Skeletal muscle tissue (tissue), 4 donors: Measurements from ENCODE around the gene KIF26B. TPM values are rescaled to one million over a fixed set of nuclear protein-coding genes. Genes with fewer than 3 reads are reported as not detected.
A peak's percentile ranks its signal among the peaks of the same experiment; 100 is the strongest.

Source experiments
- H3K27ac ChIP-seq: one replicate; pipeline ENCODE4 v1.7.0; 2013; ENCODE audit warnings: mild to moderate bottlenecking, low read depth, low read length, inconsistent platforms
- H3K27me3 ChIP-seq, 3 donors: one replicate each; pipeline ENCODE4 v1.7.0; 2013; ENCODE audit warnings: low read length in 3 of 3; ENCODE audit not compliant: control insufficient read depth in 3 of 3, insufficient read depth in 3 of 3
- H3K36me3 ChIP-seq, 3 donors: one replicate each; pipeline ENCODE4 v1.7.0; 2013; ENCODE audit warnings: low read length in 3 of 3; ENCODE audit not compliant: control insufficient read depth in 3 of 3, insufficient read depth in 3 of 3
- H3K4me1 ChIP-seq, 3 donors: one replicate each; pipeline ENCODE4 v1.7.0; 2013; ENCODE audit warnings: low read length in 3 of 3, mild to moderate bottlenecking in 3 of 3; ENCODE audit not compliant: control insufficient read depth in 3 of 3, insufficient read depth in 3 of 3
- H3K4me3 ChIP-seq, 3 donors: one replicate each; pipeline ENCODE4 v1.7.0; 2013; ENCODE audit warnings: low read length in 3 of 3
- H3K9ac ChIP-seq, 3 donors: one replicate each; pipeline ENCODE4 v1.7.0; 2013; ENCODE audit warnings: low read length in 3 of 3, mild to moderate bottlenecking in 3 of 3, moderate library complexity in 2 of 3, low read depth in 1 of 3
- H3K9me3 ChIP-seq, 3 donors: one replicate each; pipeline ENCODE4 v1.7.0; 2013; ENCODE audit warnings: low read length in 3 of 3; ENCODE audit not compliant: control insufficient read depth in 3 of 3
- total RNA-seq: library from RNA; depleted of rRNA; stranded (reverse); fragments of >200 nt; gene quantifications from one replicate; pipeline ENCODE4 v1.2.3, GENCODE V29; 2014
- donor health status: Osteomylitis.

Gene KIF26B
- total RNA-seq, 1 donor from 2014 or later: 0.52 TPM

- Histone ChIP-seq H3K27me3 (peaks cover 0 to 7% (median under 1%) of the 10 kb centered on the region in 3 donors), H3K9ac (no peak overlapping the region), H3K27ac (no peak overlapping the region), H3K9me3 (no peaks in the 10 kb centered on the region), H3K36me3 (no peaks in the 10 kb centered on the region), H3K4me3 (no peak overlapping the region), H3K4me1 (peaks cover 0 to 3% (median 3%) of the 10 kb centered on the region in 3 donors)
Measured at GRCh38 chr1:245245021-245245667, 90.4 kb downstream of the KIF26B start.

GRCh38 chr1:245246433-245246832 is 91.6 kb downstream of the KIF26B start:
- H3K27me3 ChIP-seq: peaks cover 0 to 5% (median 0%) of the 10 kb centered on the region in 3 donors
- H3K4me3 ChIP-seq: no peak overlapping the region
- H3K27ac ChIP-seq: no peak overlapping the region
- H3K9me3 ChIP-seq: peaks cover 0 to 3% (median 0%) of the 10 kb centered on the region in 3 donors
- no peaks in the 10 kb centered on the region for H3K36me3 ChIP-seq
- no peak overlapping the region for H3K9ac ChIP-seq
- peaks cover 0 to 3% (median 3%) of the 10 kb centered on the region in 3 donors for H3K4me1 ChIP-seq

- Histone ChIP-seq H3K27me3 (peaks cover 0 to 3% (median 0%) of the 10 kb centered on the region in 3 donors), H3K4me1 (peaks cover 0 to 3% (median 3%) of the 10 kb centered on the region in 3 donors), H3K9me3 (peaks cover 0 to 3% (median 0%) of the 10 kb centered on the region in 3 donors), H3K9ac (no peak overlapping the region), H3K4me3 (no peak overlapping the region), H3K36me3 (no peaks in the 10 kb centered on the region), H3K27ac (no peak overlapping the region)
Measured at GRCh38 chr1:245247356-245247755, 92.6 kb downstream of the KIF26B start.

- H3K9ac ChIP-seq: no peak overlapping the region
- H3K27me3 ChIP-seq: peaks cover 0 to 3% (median 0%) of the 10 kb centered on the region in 3 donors
- H3K27ac ChIP-seq: no peak overlapping the region
- H3K36me3 ChIP-seq: no peaks in the 10 kb centered on the region
- peaks cover 0 to 3% (median 3%) of the 10 kb centered on the region in 3 donors for H3K4me1 ChIP-seq
- H3K9me3 ChIP-seq: peaks cover 0 to 3% (median 0%) of the 10 kb centered on the region in 3 donors
- no peak overlapping the region for H3K4me3 ChIP-seq
Measured at GRCh38 chr1:245247801-245248200, 93.0 kb downstream of the KIF26B start.

- Histone ChIP-seq H3K9ac (no peak overlapping the region), H3K27me3 (peaks cover 0 to 3% (median 0%) of the 10 kb centered on the region in 3 donors), H3K27ac (no peak overlapping the region), H3K9me3 (peaks cover 0 to 3% (median 0%) of the 10 kb centered on the region in 3 donors), H3K36me3 (no peaks in the 10 kb centered on the region), H3K4me3 (peak overlapping the region in 1 of 3 donors; percentile 22), H3K4me1 (peaks cover 0 to 3% (median 3%) of the 10 kb centered on the region in 3 donors)
Measured at GRCh38 chr1:245248231-245248731, 93.5 kb downstream of the KIF26B start.

- no peaks in the 10 kb centered on the region for H3K36me3 ChIP-seq
- H3K4me1 ChIP-seq: no peaks in the 10 kb centered on the region
- H3K27me3 ChIP-seq: peaks cover 0 to 7% (median 2%) of the 10 kb centered on the region in 3 donors
- no peak overlapping the region for H3K27ac ChIP-seq
- no peak overlapping the region for H3K9ac ChIP-seq
- H3K9me3 ChIP-seq: peaks cover 0 to 3% (median 0%) of the 10 kb centered on the region in 3 donors
- H3K4me3 ChIP-seq: no peak overlapping the region
Measured at GRCh38 chr1:245255783-245256182, 101.0 kb downstream of the KIF26B start.

- H3K27ac ChIP-seq: no peak overlapping the region
- H3K27me3 ChIP-seq: peaks cover 0 to 7% (median 2%) of the 10 kb centered on the region in 3 donors
- no peak overlapping the region for H3K9ac ChIP-seq
- H3K4me3 ChIP-seq: no peak overlapping the region
- no peaks in the 10 kb centered on the region for H3K4me1 ChIP-seq
- no peaks in the 10 kb centered on the region for H3K9me3 ChIP-seq
- no peaks in the 10 kb centered on the region for H3K36me3 ChIP-seq
Measured at GRCh38 chr1:245256528-245256927, 101.7 kb downstream of the KIF26B start.

GRCh38 chr1:245258271-245258920 is 103.6 kb downstream of the KIF26B start:
- Histone ChIP-seq H3K4me1 (no peaks in the 10 kb centered on the region), H3K4me3 (no peak overlapping the region), H3K27ac (no peak overlapping the region), H3K9ac (no peak overlapping the region), H3K36me3 (no peaks in the 10 kb centered on the region), H3K27me3 (peaks cover 2 to 7% (median 5%) of the 10 kb centered on the region in 3 donors), H3K9me3 (no peaks in the 10 kb centered on the region)

GRCh38 chr1:245260110-245260882 is 105.5 kb downstream of the KIF26B start:
- Histone ChIP-seq H3K9ac (no peak overlapping the region), H3K4me3 (no peak overlapping the region), H3K36me3 (no peaks in the 10 kb centered on the region), H3K27ac (no peak overlapping the region), H3K9me3 (no peaks in the 10 kb centered on the region), H3K4me1 (no peaks in the 10 kb centered on the region), H3K27me3 (peaks cover 2 to 7% (median 5%) of the 10 kb centered on the region in 3 donors)
